Lung microvascular endothelial cell (primary cell): ENCODE measurements around the gene TMEM107. TPM values are rescaled to one million over a fixed set of nuclear protein-coding genes. Genes with fewer than 3 reads are reported as not detected.

ENCODE experiments used
- DNase-seq, 2 donors: peaks; one replicate each; pipeline versions ENCODE4 v3.0.0 to v3.0.0-alpha.2; 2010; ENCODE audit warnings: low read depth in 2 of 2
- total RNA-seq: library from RNA; depleted of rRNA; stranded (reverse); fragments of >200 nt; gene quantifications from 2 replicates; pipeline ENCODE4 v1.2.1, GENCODE V29; 2014

The TMEM107 gene
- total RNA-seq, 1 donor from 2014 or later: 21.2 TPM

DNA sequence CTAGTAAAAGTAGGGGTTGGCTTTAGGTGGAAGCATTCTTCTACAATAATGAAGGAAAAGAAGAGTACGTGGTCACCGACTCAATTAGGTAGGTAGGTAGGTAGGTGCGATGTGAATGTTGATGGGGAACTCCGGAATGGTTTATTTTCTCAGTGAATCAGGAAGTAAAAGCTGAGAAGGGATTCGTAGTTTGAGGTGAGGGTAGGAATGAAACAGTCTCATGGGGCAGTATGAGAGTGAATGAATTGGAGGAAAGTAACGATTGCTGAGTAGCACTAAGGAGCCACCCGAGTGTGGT lies 37.9 kb downstream of the TMEM107 start:
- DNase-seq: no peak

DNA sequence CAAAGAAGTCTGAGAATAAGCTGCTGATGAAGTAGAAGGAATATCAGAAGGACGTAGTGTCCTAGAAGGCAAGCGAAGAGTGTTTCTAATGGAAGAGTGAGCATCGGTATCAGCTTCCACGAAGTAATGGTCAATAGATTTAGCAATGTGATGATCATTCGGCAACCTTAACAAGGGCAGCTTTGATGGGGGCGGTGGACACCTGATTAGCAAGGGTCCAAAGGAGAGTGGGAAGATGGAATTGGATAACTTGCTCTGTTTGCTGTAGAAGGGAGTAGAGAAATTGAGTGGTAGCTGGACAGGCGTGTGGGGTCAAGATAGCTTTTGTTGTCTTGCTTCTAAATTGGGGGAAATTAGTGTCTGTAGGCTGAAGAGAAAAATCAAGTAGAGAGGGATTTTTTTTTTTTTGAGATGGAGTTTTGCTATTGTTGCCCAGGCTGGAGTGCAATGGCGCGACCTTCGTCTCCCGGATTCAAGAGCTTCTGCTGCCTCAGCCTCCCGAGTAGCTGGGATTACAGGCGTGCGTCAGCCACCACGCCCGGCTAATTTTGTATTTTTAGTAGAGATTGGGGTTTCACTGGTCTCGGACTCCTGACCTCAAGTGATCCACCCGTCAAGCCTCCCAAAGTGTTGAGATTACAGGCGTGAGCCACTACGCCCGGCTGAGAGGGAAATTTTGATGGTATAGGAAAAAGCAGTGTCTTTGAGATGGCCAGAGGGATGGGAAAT lies 38.4 kb downstream of the TMEM107 start:
- no peak for DNase-seq

DNA sequence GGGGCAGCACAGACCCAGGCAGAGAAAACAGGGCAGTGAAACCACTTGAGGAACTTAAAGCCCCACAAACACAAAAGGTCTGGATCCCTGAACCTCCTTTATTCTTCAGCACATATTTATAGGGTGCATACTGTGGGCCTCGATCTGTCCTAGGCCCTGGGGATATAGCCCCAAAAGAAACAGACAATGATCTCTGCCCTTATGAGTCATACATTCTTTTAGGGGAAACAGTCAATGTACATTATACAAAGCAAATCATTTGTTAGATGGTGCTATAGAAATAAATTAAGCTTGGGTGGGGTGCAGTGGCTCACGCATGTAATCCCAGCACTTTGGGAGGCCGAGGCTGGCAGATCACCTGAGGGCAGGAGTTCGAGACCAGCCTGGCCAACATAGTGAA lies 42.2 kb downstream of the TMEM107 start:
- no peak for DNase-seq

DNA sequence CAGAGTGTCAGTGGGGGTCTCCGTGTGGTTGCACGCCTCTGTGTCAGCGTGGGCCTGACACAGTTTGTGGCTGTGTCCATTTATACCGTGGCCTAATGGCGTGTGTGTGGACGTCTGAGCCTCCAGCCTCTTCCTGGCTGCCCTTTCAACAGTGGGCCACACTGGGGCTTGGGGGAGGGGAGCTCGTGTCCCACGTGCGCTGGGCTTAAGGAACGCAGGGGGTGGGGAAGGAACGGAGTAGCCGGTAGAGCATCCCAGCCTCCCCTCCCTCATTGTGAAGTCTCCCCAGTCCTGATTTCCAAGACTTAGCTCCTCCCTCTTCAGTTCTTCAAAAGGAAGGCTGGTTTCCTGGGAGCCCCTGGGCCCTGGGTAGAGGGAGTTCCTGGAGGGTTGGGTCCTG lies 42.8 kb downstream of the TMEM107 start:
- no peak for DNase-seq

DNA sequence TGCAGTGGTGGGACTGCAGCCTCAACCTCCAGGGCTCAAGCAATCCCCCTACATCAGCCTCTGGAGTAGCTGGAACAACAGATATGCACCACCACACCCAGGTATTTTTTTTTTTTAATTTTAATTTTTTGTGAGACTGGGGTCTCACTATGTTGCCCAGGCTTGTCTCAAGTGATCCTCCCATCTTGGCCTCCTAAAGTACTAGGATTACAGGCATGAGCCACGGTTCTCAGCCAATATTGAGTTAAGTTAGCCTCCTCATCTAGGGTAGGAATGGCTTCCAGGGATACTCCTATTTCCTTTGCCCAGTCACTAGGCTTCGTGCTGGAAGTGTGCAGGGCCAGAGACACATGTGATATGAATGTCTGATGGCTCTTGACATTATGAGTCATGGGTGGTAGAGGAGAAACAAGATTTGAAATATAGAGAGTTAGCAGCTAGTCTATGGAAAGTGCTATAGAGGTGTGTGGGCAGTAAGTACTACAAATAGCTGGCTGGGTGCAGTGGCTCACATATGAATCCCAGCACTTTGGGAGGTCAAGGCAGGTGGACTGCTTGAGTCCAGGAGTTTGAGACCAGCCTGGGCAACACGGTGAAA lies 44.2 kb downstream of the TMEM107 start:
- peak in 1 of 2 donors; percentile 51 for DNase-seq

DNA sequence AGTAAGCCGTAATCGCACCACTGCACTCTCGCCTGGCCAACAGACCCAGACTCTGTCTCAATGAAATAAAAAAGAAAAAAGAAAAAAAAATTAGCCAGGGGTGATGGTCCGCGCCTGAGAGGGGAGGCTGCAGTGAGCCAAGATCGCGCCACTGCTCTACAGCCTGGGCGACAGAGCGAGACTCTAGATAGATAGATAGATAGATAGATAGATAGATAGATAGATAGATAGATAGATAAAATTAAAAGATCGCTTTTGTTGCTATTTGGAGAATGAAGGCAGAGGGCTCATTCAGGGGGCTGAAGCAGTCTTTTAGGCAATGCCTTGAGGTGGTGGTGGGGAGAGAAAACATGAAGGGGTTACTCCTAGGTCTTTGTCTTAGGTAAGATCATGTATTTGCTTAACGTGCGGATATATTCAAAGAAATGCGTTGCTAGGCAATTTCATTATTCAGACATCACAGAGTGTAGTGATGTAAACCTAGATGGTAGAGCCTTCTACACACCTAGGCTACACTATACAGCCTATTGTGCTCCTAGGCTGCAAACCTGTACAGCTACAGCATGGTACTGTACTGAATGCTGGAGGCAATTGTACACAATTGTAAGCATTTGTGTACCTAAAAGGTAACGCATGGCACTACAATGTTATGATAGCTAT lies 47.9 kb downstream of the TMEM107 start:
- DNase-seq: no peak

DNA sequence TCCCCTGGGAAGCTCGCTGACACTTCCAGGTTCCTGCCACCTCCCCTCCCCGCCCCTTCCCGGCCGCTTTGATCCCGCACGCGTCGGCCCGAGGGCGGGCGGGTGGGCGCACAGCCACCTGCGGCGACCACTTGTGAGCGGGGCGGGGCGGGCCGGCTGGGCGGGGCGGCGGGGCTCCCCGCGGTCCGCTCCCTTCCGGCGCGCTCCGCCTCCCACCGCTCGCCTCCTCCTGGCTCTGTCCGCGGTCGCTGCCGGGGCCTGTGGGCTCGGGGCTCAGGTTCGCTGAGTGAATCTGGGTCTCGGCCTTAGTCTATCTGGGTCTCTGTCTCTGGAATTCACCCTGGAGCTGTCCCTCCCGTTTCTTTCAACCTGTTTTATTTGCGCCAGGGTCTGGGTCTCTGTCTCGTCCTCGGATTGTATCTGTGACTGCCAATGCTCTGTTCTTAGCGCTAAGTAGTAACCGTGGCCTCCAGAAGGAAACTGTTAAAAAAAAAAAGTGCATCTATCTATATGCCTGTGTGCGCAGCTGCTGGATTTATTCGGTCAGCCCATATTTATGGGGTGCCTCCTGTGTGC lies 49.6 kb downstream of the TMEM107 start:
- DNase-seq: peak in 1 of 2 donors; percentile 36

DNA sequence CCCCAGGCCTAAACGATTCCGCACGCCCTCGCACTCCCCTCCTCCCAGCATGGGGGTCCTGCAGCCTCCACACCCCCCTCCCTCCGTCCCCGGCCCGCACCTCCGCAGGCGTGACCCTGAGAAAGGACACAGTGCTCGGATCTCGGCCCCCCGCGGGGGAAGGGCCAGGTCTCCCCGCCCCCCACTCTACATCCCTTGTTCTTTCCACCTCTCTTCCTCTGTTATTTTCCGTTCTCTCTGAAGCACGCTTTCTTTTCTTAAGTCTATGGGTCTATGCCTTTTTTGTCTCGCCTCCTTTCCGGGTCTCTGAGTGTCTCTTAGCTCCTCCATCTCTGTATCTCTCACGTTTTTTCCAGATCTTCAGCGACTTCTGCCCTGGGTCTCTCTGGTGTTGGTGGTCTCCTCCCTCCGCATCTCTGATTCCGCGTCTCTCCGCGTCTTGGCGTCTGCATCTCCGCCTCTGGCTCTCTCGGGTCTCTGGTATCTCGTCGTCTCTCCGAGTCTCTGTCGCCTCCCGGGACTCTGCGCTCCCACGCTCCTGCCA lies 50.2 kb downstream of the TMEM107 start:
- no peak for DNase-seq

DNA sequence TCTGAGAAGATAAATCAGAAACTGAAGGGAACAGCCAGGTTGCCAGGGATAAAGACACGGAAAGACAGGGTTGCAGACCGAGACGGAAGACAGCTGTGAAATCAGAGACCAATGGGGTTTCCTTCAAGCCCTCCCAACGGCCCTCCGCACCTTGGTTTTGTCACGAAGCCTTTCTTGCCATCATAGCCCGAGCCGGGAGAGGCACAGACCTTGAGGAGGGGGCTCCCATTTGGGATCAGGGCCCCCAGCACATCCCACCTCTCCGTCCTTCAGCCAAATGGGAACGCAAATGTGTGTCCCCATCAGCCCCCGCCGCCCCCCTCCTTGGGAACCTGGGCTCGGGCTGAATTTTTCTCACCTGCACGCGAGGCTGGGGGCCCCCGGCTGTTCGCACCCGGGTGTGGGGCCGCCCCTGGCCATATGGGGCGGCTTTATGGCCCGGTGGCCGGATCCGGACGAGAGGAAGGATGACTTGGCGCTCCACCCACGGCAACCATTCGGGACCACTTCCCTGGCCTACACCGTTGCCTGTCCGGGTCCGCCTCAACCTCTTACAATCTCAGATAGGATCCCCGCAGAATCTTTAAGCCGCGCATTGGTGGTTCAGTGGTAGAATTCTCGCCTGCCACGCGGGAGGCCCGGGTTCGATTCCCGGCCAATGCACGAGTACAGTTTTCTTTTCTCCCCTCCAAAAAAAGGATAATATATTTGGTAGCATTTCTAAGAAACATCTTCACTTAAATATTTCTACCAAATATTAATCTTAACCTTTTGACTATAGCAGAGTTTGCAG lies 50.8 kb downstream of the TMEM107 start:
- DNase-seq: peak; percentile 71 to 78

DNA sequence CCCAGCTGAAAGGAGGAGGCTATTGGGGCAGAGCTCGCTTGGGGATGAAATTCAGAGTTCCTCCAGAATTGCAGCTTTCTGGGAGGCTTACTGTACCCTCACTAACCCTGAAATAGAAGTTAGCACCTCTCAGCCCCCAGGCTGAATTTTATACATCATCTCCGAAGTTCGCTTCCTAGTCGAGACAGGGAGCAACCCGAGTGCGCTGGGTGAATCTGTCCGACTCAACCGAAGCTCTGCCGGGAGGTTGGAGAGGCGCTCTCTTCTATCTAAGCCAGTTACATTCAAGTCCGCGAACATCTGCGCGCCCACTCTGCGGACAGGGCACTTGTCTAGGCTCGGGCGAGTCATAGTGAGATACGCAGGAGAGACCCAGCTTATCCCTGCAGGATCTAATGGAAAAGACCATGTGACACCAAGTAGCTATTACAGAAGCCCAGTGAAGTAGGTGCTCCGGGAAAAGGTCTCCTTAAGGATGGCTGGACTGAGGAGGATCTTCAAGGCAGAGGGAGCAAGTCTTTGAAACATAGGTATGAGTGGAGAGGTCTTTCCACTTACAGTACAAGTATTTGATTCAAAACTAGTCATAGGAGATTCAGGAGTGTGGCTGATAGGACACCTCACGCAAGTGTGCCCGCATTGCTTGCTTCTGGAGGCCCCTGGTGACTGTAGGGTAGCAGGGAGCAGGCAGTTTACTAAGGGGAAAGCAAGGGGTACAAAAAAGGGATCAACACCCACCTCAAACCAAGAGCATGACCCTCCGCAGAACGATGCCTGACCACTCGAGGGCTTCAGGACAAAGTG lies 51.6 kb downstream of the TMEM107 start:
- peak in 1 of 2 donors; percentile 41 for DNase-seq

DNA sequence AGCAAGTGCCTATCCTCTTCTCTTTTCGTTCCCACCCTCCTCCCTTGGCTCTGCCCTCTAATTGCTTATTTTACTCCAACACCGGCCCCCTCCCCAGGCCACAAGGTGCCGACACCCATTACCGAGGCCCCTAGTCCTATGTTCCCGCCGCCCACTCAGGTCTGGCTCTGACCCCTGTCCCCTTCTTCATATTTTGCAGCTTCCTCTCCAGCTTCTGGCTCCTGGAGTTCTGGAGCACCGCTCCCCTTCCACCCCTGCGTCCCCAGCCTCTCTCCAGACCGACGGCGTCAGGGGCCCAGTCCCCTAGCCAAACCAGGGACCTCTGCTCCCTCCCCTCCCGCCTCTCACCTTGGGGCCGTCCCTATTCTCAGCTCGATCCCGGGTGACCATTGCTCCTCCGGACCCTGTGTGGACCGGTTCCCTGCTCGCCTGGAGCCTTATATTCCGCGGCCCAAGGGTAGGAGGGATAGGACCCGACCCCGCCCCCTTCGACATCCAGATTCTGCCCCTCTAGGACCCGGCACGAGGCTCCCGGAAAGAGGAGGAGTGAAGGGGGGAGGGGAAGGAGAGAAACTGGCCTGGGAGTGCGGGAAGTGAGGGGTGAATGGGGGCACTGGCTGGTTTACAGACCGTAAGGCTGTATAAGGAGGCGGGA lies 52.4 kb downstream of the TMEM107 start, which contains the start of gene HES7:
HES7 (minus strand) TSS at position 412 of the 655 bp plus-strand sequence; CDS start at position 390, 22 bp downstream.
- no peak for DNase-seq

DNA sequence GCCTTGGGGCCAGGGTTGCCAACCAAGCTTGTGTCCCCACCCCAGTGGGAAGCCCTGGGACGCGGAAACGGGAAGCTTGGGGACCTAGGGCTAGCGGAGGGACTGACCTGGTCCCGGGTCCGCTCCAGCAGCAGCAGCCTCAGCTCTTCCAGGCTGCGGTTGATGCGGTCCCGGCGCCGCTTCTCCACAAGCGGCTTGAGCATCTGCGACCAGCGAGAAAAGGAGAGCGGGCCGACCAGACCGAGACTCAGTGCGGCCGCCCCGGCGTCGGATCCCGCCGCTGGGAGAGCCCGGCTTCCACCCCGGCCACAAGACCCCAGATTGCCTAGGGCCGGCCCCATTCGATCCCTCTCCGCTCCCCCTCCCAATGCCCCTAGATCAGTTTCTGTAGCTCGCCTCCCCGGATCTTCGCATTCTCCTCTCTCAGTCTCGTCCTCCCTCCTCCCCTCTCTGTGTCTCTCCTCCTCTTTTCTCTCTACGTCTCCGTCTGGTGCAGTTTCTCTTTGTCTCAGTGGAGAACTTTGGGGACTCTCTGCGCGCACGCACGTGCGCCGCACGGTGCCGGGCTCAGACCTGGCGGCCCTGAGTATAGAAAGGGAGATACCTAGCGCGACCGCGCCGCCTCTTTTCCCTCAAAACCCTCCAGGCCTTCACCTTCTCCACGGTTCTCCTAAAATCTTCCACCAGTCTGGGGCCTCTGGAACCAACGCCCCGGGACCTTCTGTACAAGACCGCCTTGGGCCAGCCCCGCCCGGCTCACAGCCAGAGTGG lies 53.1 kb downstream of the TMEM107 start:
- DNase-seq: peak in 1 of 2 donors; percentile 44

Other genes with a start within 250 kb of the TMEM107 start
- gene KCNAB3, start 246.5 kb downstream of the TMEM107 start, total RNA-seq: 0.22 and 0.40 TPM in 2 replicates
- gene TRAPPC1, start 244.4 kb downstream of the TMEM107 start, total RNA-seq: 48.8 and 54.7 TPM in 2 replicates
- 10.5 and 11.9 TPM in 2 replicates for gene CNTROB, start 244.2 kb downstream of the TMEM107 start, total RNA-seq
- gene GUCY2D, start 173.8 kb downstream of the TMEM107 start, total RNA-seq: not detected in 2 replicates
- gene ALOX15B, start 137.3 kb downstream of the TMEM107 start, total RNA-seq: not detected in 2 replicates
- gene ALOX12B, start 88.7 kb downstream of the TMEM107 start, total RNA-seq: not detected in 2 replicates
- gene ALOXE3, start 57.9 kb downstream of the TMEM107 start, total RNA-seq: under 0.01 TPM in 1 of 2 replicates, not detected in the other
- 0.22 TPM in 1 of 2 replicates, not detected in the other for gene HES7, start 52.3 kb downstream of the TMEM107 start, total RNA-seq
- 5.2 and 10.7 TPM in 2 replicates for gene PER1, start 24.0 kb downstream of the TMEM107 start, total RNA-seq
- gene VAMP2, start 13.4 kb downstream of the TMEM107 start, total RNA-seq: 2.8 and 4.6 TPM in 2 replicates
- 7.8 and 8.9 TPM in 2 replicates for gene BORCS6, start 13.8 kb upstream of the TMEM107 start, total RNA-seq
- gene AURKB, start 34.2 kb upstream of the TMEM107 start, total RNA-seq: 4.4 and 16.6 TPM in 2 replicates
- gene CTC1, start 71.7 kb upstream of the TMEM107 start, total RNA-seq: 3.5 and 7.1 TPM in 2 replicates
- gene PFAS, start 72.9 kb upstream of the TMEM107 start, total RNA-seq: 12.7 and 15.0 TPM in 2 replicates
- gene RANGRF, start 112.3 kb upstream of the TMEM107 start, total RNA-seq: 9.2 and 9.7 TPM in 2 replicates
- gene SLC25A35, start 119.0 kb upstream of the TMEM107 start, total RNA-seq: 0.22 and 0.40 TPM in 2 replicates
- gene ARHGEF15, start 133.9 kb upstream of the TMEM107 start, total RNA-seq: 6.7 and 8.1 TPM in 2 replicates
- gene ODF4, start 163.5 kb upstream of the TMEM107 start, total RNA-seq: not detected in 2 replicates
- 3,049 and 3,358 TPM in 2 replicates for gene RPL26, start 206.8 kb upstream of the TMEM107 start, total RNA-seq
- gene RNF222, start 221.4 kb upstream of the TMEM107 start, total RNA-seq: under 0.01 TPM in 1 of 2 replicates, not detected in the other